Measurements from ENCODE around the gene CAVIN1.

DNA sequence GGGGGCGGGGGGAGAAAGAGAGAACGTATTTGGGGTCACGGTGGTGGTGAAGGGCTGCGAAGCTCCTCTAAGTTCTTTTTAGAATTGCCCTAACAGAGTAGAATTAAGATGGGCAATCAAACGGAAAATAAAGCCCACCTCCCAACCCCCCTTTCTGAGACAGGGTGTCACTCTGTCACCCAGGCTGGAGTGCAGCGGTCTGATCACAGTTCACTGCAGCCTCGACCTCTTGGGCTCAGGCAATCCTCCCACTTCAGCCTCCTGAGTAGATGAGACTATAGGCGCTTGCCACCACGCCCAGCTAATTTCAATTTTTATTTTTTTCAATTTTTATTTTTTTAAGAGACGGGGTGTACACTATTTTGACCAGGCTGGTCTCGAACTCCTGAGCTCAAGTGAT is 710 bp upstream of the CAVIN1 start:
- TF ChIP-seq, protein P1, sequence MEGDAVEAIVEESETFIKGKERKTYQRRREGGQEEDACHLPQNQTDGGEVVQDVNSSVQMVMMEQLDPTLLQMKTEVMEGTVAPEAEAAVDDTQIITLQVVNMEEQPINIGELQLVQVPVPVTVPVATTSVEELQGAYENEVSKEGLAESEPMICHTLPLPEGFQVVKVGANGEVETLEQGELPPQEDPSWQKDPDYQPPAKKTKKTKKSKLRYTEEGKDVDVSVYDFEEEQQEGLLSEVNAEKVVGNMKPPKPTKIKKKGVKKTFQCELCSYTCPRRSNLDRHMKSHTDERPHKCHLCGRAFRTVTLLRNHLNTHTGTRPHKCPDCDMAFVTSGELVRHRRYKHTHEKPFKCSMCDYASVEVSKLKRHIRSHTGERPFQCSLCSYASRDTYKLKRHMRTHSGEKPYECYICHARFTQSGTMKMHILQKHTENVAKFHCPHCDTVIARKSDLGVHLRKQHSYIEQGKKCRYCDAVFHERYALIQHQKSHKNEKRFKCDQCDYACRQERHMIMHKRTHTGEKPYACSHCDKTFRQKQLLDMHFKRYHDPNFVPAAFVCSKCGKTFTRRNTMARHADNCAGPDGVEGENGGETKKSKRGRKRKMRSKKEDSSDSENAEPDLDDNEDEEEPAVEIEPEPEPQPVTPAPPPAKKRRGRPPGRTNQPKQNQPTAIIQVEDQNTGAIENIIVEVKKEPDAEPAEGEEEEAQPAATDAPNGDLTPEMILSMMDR (conservative IDR thresholded peaks at IDR 0.05 in 1 of 2, IDR thresholded peaks at IDR 0.05 in 1 of 2; ENCODE audit: extremely low read depth in 1 of 2, insufficient read depth in 1 of 2, low read depth in 1 of 2, low read length in 2 of 2) = no peak
- TF ChIP-seq EZH2 (IDR thresholded peaks at IDR 0.05; ENCODE audit: borderline replicate concordance, low read length) = no peak
